ENCODE measurements around the gene ZNF230. TPM values are rescaled to one million over a fixed set of nuclear protein-coding genes. Genes with fewer than 3 reads are reported as not detected.
A peak's percentile ranks its signal among the peaks of the same experiment; 100 is the strongest.

ZNF230 gene
- total RNA-seq, 2 donors from 2014 or later: 3.8 to 5.7 TPM

DNA sequence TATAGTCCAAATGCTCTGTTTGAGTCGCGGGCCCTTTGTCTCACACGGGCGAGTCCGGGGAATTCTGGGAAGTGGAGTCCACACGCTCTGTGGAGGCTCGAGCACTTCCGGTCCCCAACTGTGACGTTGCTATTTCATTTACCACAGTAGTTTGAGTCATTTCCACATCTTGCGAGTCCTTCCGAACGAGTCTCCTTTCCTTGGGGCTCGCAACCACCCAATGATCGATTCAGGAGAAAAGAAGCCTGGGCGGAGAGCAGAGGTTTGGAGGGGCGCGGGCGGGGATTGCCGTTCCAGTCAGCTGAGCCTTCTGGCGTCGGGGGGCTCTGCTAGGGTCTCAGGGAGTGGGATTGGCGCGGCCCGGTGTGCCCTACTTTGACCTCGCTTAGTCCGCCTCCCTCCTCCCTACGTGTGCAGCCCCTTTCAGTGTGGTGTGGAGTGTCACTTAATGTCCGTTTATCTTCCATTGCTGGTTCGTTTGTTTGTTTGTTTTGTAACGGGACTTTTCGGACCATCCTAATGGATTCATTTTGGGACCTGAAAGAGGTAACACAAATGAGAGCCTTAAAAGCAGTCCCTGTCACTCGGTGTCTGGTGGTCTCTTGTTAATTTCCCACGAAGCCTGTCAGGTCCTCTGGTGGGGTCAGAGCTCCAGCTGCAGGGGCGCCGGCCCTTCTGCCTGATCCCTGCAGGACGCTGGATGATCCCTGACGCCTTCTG is 22.6 kb downstream of the ZNF230 start, which contains the start of gene ZNF222:
ZNF222 (plus strand) TSS at position 163 of the 720 bp plus-strand sequence; CDS start at position 221, 58 bp downstream.
- Mint-ChIP-seq H3K27ac (peak within 1 kb of the TSS; percentile 96), H3K36me3 (ENCODE audit: low read depth) (peaks cover 38% of the 10 kb centered on the region), H3K4me3 (peak within 1 kb of the TSS; percentile 97), H3K4me1 (peaks cover 9% of the 10 kb centered on the region), H3K27me3 (ENCODE audit: insufficient read depth) (peaks cover 28% of the 10 kb centered on the region), H3K9me3 (peaks cover 15% of the 10 kb centered on the region)
- Histone ChIP-seq H3K27me3 (ENCODE audit: control insufficient read depth, insufficient read depth, low read length, poor library complexity, severe bottlenecking) (peaks cover 28% of the 10 kb centered on the region), H3K9me3 (ENCODE audit: control insufficient read depth, low read length) (peaks cover 10% of the 10 kb centered on the region), H3K4me1 (ENCODE audit: control insufficient read depth, insufficient read depth, low read length) (no peaks in the 10 kb centered on the region), H3K27ac (ENCODE audit: low read depth, low read length) (peak within 1 kb of the TSS; percentile 74), H3K4me3 (ENCODE audit: low read length) (peak within 1 kb of the TSS; percentile 93), H3K36me3 (ENCODE audit: control insufficient read depth, insufficient read depth, low read length) (peaks cover 34% of the 10 kb centered on the region), H3K9ac (ENCODE audit: extremely low read depth, low read length, poor library complexity, severe bottlenecking) (peak within 1 kb of the TSS; percentile 61)
- 2 to 20% methylated on average over 8 to 37 of the region's 37 CpGs for WGBS, 2 experiments (ENCODE audit: insufficient coverage in 1 of 2, insufficient read length in 1 of 2)
- peak; percentile 88 for DNase-seq
- TF ChIP-seq, protein P1, sequence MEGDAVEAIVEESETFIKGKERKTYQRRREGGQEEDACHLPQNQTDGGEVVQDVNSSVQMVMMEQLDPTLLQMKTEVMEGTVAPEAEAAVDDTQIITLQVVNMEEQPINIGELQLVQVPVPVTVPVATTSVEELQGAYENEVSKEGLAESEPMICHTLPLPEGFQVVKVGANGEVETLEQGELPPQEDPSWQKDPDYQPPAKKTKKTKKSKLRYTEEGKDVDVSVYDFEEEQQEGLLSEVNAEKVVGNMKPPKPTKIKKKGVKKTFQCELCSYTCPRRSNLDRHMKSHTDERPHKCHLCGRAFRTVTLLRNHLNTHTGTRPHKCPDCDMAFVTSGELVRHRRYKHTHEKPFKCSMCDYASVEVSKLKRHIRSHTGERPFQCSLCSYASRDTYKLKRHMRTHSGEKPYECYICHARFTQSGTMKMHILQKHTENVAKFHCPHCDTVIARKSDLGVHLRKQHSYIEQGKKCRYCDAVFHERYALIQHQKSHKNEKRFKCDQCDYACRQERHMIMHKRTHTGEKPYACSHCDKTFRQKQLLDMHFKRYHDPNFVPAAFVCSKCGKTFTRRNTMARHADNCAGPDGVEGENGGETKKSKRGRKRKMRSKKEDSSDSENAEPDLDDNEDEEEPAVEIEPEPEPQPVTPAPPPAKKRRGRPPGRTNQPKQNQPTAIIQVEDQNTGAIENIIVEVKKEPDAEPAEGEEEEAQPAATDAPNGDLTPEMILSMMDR (conservative IDR thresholded peaks at IDR 0.05): no peak

DNA sequence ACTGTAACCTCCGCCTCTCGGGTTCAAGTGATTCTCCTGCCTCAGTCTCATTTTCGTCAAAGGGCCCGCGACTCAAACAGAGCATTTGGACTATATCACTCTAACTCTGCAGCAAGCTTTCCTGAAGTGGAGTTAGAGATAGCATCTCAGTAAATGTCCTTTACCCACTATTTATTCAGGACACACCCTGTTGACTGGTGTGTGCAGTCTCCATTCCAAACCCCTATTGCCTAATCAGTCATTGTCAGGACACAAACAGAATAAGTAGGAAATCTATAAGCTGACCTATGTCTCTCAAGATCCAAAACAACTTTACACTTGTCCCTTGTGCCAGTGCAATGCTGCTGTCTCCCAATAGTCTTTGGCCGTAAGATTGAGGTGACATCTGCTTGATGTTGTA is 23.9 kb downstream of the ZNF230 start:
- Mint-ChIP-seq H3K9me3 (peaks cover 26% of the 10 kb centered on the region), H3K27me3 (ENCODE audit: insufficient read depth) (peaks cover 17% of the 10 kb centered on the region), H3K4me3 (peak overlapping the region; percentile 97), H3K27ac (no peak overlapping the region), H3K4me1 (peaks cover 9% of the 10 kb centered on the region), H3K36me3 (ENCODE audit: low read depth) (peaks cover 50% of the 10 kb centered on the region)
- DNase-seq: no peak
- Histone ChIP-seq H3K4me1 (ENCODE audit: control insufficient read depth, insufficient read depth, low read length) (no peaks in the 10 kb centered on the region), H3K9me3 (ENCODE audit: control insufficient read depth, low read length) (peaks cover 21% of the 10 kb centered on the region), H3K36me3 (ENCODE audit: control insufficient read depth, insufficient read depth, low read length) (peaks cover 46% of the 10 kb centered on the region), H3K27me3 (ENCODE audit: control insufficient read depth, insufficient read depth, low read length, poor library complexity, severe bottlenecking) (peaks cover 15% of the 10 kb centered on the region), H3K9ac (ENCODE audit: extremely low read depth, low read length, poor library complexity, severe bottlenecking) (no peak overlapping the region), H3K27ac (ENCODE audit: low read depth, low read length) (no peak overlapping the region), H3K4me3 (ENCODE audit: low read length) (no peak overlapping the region)
- TF ChIP-seq, protein P1 (conservative IDR thresholded peaks at IDR 0.05): no peak
- 88 to 98% methylated on average over 4 to 6 of the region's 6 CpGs for WGBS, 2 experiments (ENCODE audit: insufficient coverage in 1 of 2, insufficient read length in 1 of 2)

DNA sequence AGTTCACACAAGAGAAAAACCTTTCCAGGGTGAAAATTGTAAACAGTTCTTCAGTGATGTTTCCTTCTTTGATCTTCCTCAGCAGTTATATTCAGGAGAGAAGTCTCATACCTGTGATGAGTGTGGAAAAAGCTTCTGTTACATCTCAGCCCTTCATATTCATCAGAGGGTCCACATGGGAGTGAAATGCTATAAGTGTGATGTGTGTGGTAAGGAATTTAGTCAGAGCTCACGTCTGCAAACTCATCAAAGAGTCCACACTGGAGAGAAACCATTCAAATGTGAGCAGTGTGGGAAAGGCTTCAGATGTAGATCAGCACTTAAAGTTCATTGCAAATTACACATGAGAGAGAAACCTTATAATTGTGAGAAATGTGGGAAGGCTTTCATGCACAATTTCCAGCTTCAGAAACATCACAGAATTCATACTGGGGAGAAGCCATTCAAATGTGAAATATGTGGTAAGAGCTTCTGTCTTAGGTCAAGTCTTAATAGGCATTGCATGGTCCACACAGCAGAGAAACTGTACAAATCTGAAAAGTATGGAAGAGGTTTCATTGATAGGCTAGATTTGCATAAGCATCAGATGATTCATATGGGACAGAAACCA is 29.3 kb downstream of the ZNF230 start:
- H3K27me3 ChIP-seq (ENCODE audit: control insufficient read depth, insufficient read depth, low read length, poor library complexity, severe bottlenecking): no peaks in the 10 kb centered on the region
- H3K9ac ChIP-seq (ENCODE audit: extremely low read depth, low read length, poor library complexity, severe bottlenecking): no peak overlapping the region
- no peaks in the 10 kb centered on the region for H3K4me1 Mint-ChIP-seq
- no peaks in the 10 kb centered on the region for H3K4me1 ChIP-seq (ENCODE audit: control insufficient read depth, insufficient read depth, low read length)
- H3K36me3 ChIP-seq (ENCODE audit: control insufficient read depth, insufficient read depth, low read length): peaks cover 53% of the 10 kb centered on the region
- peaks cover 77% of the 10 kb centered on the region for H3K9me3 Mint-ChIP-seq
- H3K4me3 Mint-ChIP-seq: no peak overlapping the region
- peaks cover 4% of the 10 kb centered on the region for H3K27me3 Mint-ChIP-seq (ENCODE audit: insufficient read depth)
- H3K27ac Mint-ChIP-seq: no peak overlapping the region
- TF ChIP-seq, protein P1 (conservative IDR thresholded peaks at IDR 0.05): no peak
- H3K36me3 Mint-ChIP-seq (ENCODE audit: low read depth): peaks cover 67% of the 10 kb centered on the region
- H3K4me3 ChIP-seq (ENCODE audit: low read length): peak overlapping the region; percentile 50
- WGBS, 2 experiments (ENCODE audit: insufficient coverage in 1 of 2, insufficient read length in 1 of 2): 100% methylated on average over 1 of the region's 1 CpG
- no peak overlapping the region for H3K27ac ChIP-seq (ENCODE audit: low read depth, low read length)
- no peak for DNase-seq
- H3K9me3 ChIP-seq (ENCODE audit: control insufficient read depth, low read length): peaks cover 41% of the 10 kb centered on the region
